K562 (cell line): ENCODE data around the gene APPBP2. TPM values are rescaled to one million over a fixed set of nuclear protein-coding genes. Genes with fewer than 3 reads are reported as not detected.

Source experiments
- ARID1B ChIP-seq: fragments of 450-650 bp; IDR thresholded peaks from 2 replicates; pipeline ENCODE4 v1.6.1; 2016; ENCODE audit warnings: antibody characterized with exemption, mild to moderate bottlenecking, inconsistent platforms
- BRD9 ChIP-seq: fragments of 450-650 bp; IDR thresholded peaks from 2 replicates; pipeline ENCODE4 v1.6.1; 2018; ENCODE audit warnings: low read depth; ENCODE audit not compliant: partially characterized antibody
- CBX1 ChIP-seq: sonication (generic); IDR thresholded peaks from 2 replicates; pipeline ENCODE4 v1.6.1; 2016; ENCODE audit warnings: antibody characterized with exemption, low read depth, mild to moderate bottlenecking
- CCNT2 ChIP-seq: IDR thresholded peaks from 2 replicates; pipeline ENCODE4 v1.6.1; 2011; ENCODE audit warnings: borderline replicate concordance, low read depth, mild to moderate bottlenecking, moderate library complexity, mixed read lengths, low read length; ENCODE audit not compliant: insufficient read length; ENCODE audit errors: extremely low read depth
- CHD2 ChIP-seq: IDR thresholded peaks from 2 replicates; pipeline ENCODE4 v1.6.1; 2011; ENCODE audit warnings: low read depth, low read length
- COPS2 ChIP-seq: fragments of 450-650 bp; conservative IDR thresholded peaks from 2 replicates; pipeline ENCODE4 v1.6.1; 2016; ENCODE audit warnings: mild to moderate bottlenecking, moderate library complexity
- CTBP1 ChIP-seq: fragments of 450-650 bp; IDR thresholded peaks from 2 replicates; pipeline ENCODE4 v1.6.1; 2016; ENCODE audit warnings: borderline replicate concordance
- FOXP1 ChIP-seq: sonication (generic); formaldehyde crosslinking; IDR thresholded peaks from 2 replicates; pipeline ENCODE4 v1.8.0; 2022; ENCODE audit warnings: mild to moderate bottlenecking, missing genetic modification reagents
- GATA2 ChIP-seq: sonication (generic); formaldehyde crosslinking; IDR thresholded peaks from 2 replicates; pipeline ENCODE4 v1.4.0; 2020; ENCODE audit warnings: mild to moderate bottlenecking, missing genetic modification reagents
- HDAC2 ChIP-seq: fragments of 450-650 bp; IDR thresholded peaks from 2 replicates; pipeline ENCODE4 v1.6.1; 2016; ENCODE audit warnings: mild to moderate bottlenecking
- POLR3A ChIP-seq: IDR thresholded peaks from 2 replicates; pipeline ENCODE4 v1.6.1; 2011; ENCODE audit warnings: borderline replicate concordance, mild to moderate bottlenecking, moderate library complexity; ENCODE audit not compliant: insufficient read length, insufficient read depth; ENCODE audit errors: extremely low read depth
- TBP ChIP-seq: optimal IDR thresholded peaks from 2 replicates; pipeline ENCODE3; 2011; ENCODE audit warnings: low read depth, low read length, improper control_type of control experiment
- TCFL5 ChIP-seq: fragments of 250-450 bp; sonication (Bioruptor Pico); conservative IDR thresholded peaks from 2 replicates; pipeline ENCODE4 v1.6.1; 2021; ENCODE audit warnings: mild to moderate bottlenecking, moderate library complexity, matching md5 sums
- WHSC1 ChIP-seq: IDR thresholded peaks from one replicate; pipeline ENCODE4 v1.6.1; 2012; ENCODE audit warnings: low read length, control low read depth, inconsistent platforms
- ZBTB34 ChIP-seq: fragments of 250-450 bp; sonication (Bioruptor Pico); IDR thresholded peaks from 2 replicates; pipeline ENCODE4 v1.8.0; 2021; ENCODE audit warnings: mild to moderate bottlenecking, moderate library complexity
- ZMIZ1 ChIP-seq, 2 experiments: fragments of 150-350 bp in 1 of 2; IDR thresholded peaks; 2 replicates each; pipeline ENCODE4 v1.6.1; 2012 to 2016; ENCODE audit warnings: low read depth in 2 of 2, low read length in 2 of 2, mild to moderate bottlenecking in 1 of 2, moderate library complexity in 1 of 2
- ZNF165 ChIP-seq: fragments of 250-450 bp; sonication (Bioruptor Pico); IDR thresholded peaks from 2 replicates; pipeline ENCODE4 v1.4.0; 2020; ENCODE audit warnings: borderline replicate concordance
- ZNF263 ChIP-seq: sonication (generic); formaldehyde crosslinking; IDR thresholded peaks from 2 replicates; pipeline ENCODE4 v1.8.0; 2022; ENCODE audit warnings: mild to moderate bottlenecking, missing genetic modification reagents, borderline replicate concordance
- ZNF511 ChIP-seq: sonication (generic); formaldehyde crosslinking; IDR thresholded peaks from 2 replicates; pipeline ENCODE4 v1.8.0; 2022; ENCODE audit warnings: mild to moderate bottlenecking, missing genetic modification reagents
- ZNF639 ChIP-seq, 2 experiments: fragments of 200-800 bp in 1 of 2; sonication (Bioruptor generic) in 1 of 2; sonication (generic) in 1 of 2; formaldehyde crosslinking in 1 of 2; IDR thresholded peaks in 1 of 2; conservative IDR thresholded peaks in 1 of 2; 2 replicates each; pipeline versions ENCODE4 v1.5.0 to v1.6.1; 2016 to 2020; ENCODE audit warnings: missing compliant biosample characterization in 1 of 2, missing genetic modification characterization in 1 of 2, missing genetic modification reagents in 1 of 2
- ZNF79 ChIP-seq: fragments of 250-450 bp; sonication (Bioruptor Pico); IDR thresholded peaks from 2 replicates; pipeline ENCODE4 v1.4.0; 2020; ENCODE audit warnings: low read depth, mild to moderate bottlenecking, moderate library complexity
- polyA plus RNA-seq, 8 experiments: library from polyadenylated mRNA; depleted of rRNA in 4 of 8; stranded (reverse) in 5 of 8; unstranded in 3 of 8; fragments of >200 nt; fragmentation: Nextera tagmentation in 2 of 8; fragmentation: Illumina TruSeq in 1 of 8; extraction: Ambion mirVana in 2 of 8; extraction: Trizol in 1 of 8; gene quantifications; 2 replicates each; pipeline versions ENCODE4 v1.2.1 to v1.2.3, GENCODE V29; 2011 to 2014; ENCODE audit warnings: inconsistent platforms in 1 of 8, missing spikeins in 1 of 8
- total RNA-seq, 7 experiments: library from RNA; depleted of rRNA in 6 of 7; stranded (reverse); fragments of >200 nt in 6 of 7; fragmentation: Illumina TruSeq in 2 of 7; extraction: Trizol in 2 of 7; gene quantifications; 2 replicates each; pipeline versions ENCODE4 v1.2.1 to v1.2.3, GENCODE V29; 2011 to 2021; ENCODE audit warnings: low replicate concordance in 1 of 7

Gene APPBP2
- total and polyA plus RNA-seq, 9 of the 15 experiments (the other 6 are each of a cell fraction or from before 2014, with no cell fraction given): 2.7 to 16.8 (median 6.9) TPM

GRCh38 chr17:60525685-60526514 lies at the start of gene APPBP2 (continued):
- TF ChIP-seq ZNF263: peak; percentile 94
- no peak for TF ChIP-seq ZMIZ1 (IDR thresholded peaks at IDR 0.05; ENCODE audit: low read depth in 2 of 2, low read length in 2 of 2)
- no peak for TF ChIP-seq GATA2 (CRISPR knock-in tag)
- no peak for TF ChIP-seq ZNF511 (CRISPR knock-in tag)
- TF ChIP-seq ZNF165 (CRISPR knock-in tag): no peak
- TF ChIP-seq CBX1: 0 out of 2 replicates have a peak, but pooled peaks have one; percentile 29
- TF ChIP-seq CHD2: no peak
- TF ChIP-seq CTBP1: peak; percentile 46; the same call in 1 of the 2 replicates
- no peak for TF ChIP-seq COPS2
- TF ChIP-seq CCNT2: peak; percentile 76
- TF ChIP-seq FOXP1: no peak
- TF ChIP-seq ZNF639 (CRISPR knock-in tag; conservative IDR thresholded peaks at IDR 0.05 in 1 of 2, IDR thresholded peaks at IDR 0.05 in 1 of 2): 0 out of 4 replicates have a peak, but pooled peaks of 1 of the 2 experiments have one; percentile 55
- no peak for TF ChIP-seq BRD9
- TF ChIP-seq TBP: no peak
- no peak for TF ChIP-seq ZNF79
- TF ChIP-seq WHSC1: no peak
- TF ChIP-seq ZBTB34 (CRISPR knock-in tag): no peak
- 0 out of 2 replicates have a peak, but pooled peaks have one; percentile 21 for TF ChIP-seq TCFL5 (CRISPR knock-in tag)
- no peak for TF ChIP-seq HDAC2
- peak; percentile 23; the same call in 1 of the 2 replicates for TF ChIP-seq ARID1B
- TF ChIP-seq POLR3A: no peak
